Endodermal cell (in vitro differentiated cells): Measurements from ENCODE around the gene LRMDA. TPM values are rescaled to one million over a fixed set of nuclear protein-coding genes. Genes with fewer than 3 reads are reported as not detected.

Experiments
- DNase-seq: peaks from one replicate; pipeline ENCODE4 v3.0.0-alpha.2; 2017
- H3K27ac ChIP-seq: 2 replicates; pipeline ENCODE4 v1.5.1; 2013; ENCODE audit warnings: mild to moderate bottlenecking, low read depth, low read length, moderate library complexity
- H3K27me3 ChIP-seq: 2 replicates; pipeline ENCODE4 v1.6.1; 2013; ENCODE audit warnings: mild to moderate bottlenecking, low read length, moderate library complexity; ENCODE audit not compliant: insufficient read depth, control insufficient read depth, poor library complexity, severe bottlenecking
- H3K36me3 ChIP-seq: 2 replicates; pipeline ENCODE4 v1.7.0; 2013; ENCODE audit warnings: mild to moderate bottlenecking, low read length, moderate library complexity; ENCODE audit not compliant: control insufficient read depth, insufficient read depth
- H3K4me1 ChIP-seq: one replicate; pipeline ENCODE4 v1.7.0; 2013; ENCODE audit warnings: low read length; ENCODE audit not compliant: control insufficient read depth, insufficient read depth
- H3K4me3 ChIP-seq: 2 replicates; pipeline ENCODE4 v1.5.1; 2013; ENCODE audit warnings: mild to moderate bottlenecking, low read length, moderate library complexity
- H3K9ac ChIP-seq: 2 replicates; pipeline ENCODE4 v1.6.1; 2013; ENCODE audit warnings: mild to moderate bottlenecking, low read length, moderate library complexity; ENCODE audit not compliant: poor library complexity, severe bottlenecking; ENCODE audit errors: extremely low read depth
- H3K9me3 ChIP-seq: 2 replicates; pipeline ENCODE4 v1.6.1; 2013; ENCODE audit warnings: mild to moderate bottlenecking, low read length, moderate library complexity; ENCODE audit not compliant: control insufficient read depth
- H3K27ac Mint-ChIP-seq: 2 replicates; pipeline ENCODE4 v1.8.0; 2020; ENCODE audit warnings: mixed read lengths
- H3K27me3 Mint-ChIP-seq: 2 replicates; pipeline ENCODE4 v1.8.0; 2021; ENCODE audit warnings: mild to moderate bottlenecking, mixed read lengths; ENCODE audit not compliant: insufficient read depth
- H3K36me3 Mint-ChIP-seq: 2 replicates; pipeline ENCODE4 v1.8.0; 2020; ENCODE audit warnings: low read depth, mixed read lengths
- H3K4me1 Mint-ChIP-seq: 2 replicates; pipeline ENCODE4 v1.8.0; 2020; ENCODE audit warnings: mixed read lengths
- H3K4me3 Mint-ChIP-seq: 2 replicates; pipeline ENCODE4 v1.8.0; 2020; ENCODE audit warnings: mild to moderate bottlenecking, moderate library complexity, mixed read lengths
- H3K9me3 Mint-ChIP-seq: 2 replicates; pipeline ENCODE4 v1.8.0; 2020; ENCODE audit warnings: mild to moderate bottlenecking, mixed read lengths
- CTCF ChIP-seq: fragments of 200-600 bp; sonication (generic); conservative IDR thresholded peaks from 2 replicates; pipeline ENCODE4 v1.5.0; 2021; ENCODE audit warnings: antibody characterized with exemption, mild to moderate bottlenecking
- WGBS, 2 experiments: methylation state at CpG; one replicate each; pipeline versions ENCODE4 v1.1.5 to v1.1.7; 2013; ENCODE audit warnings: missing lambda C conversion rate in 2 of 2, mixed read lengths in 1 of 2; ENCODE audit not compliant: insufficient coverage in 1 of 2, insufficient read length in 1 of 2; 5-methylcytosine and 5-hydroxymethylcytosine counted together
- total RNA-seq, 2 donors: library from RNA; stranded (reverse); fragmentation: NEBNext Ultra II Directional in 1 of 2; extraction: Animal tissue kit (Norgen Biotek cat#: 25700) in 1 of 2; gene quantifications; 2 replicates in 1 of 2; 3 replicates in 1 of 2; pipeline ENCODE4 v1.2.1, GENCODE V29; 2021

The LRMDA gene
- total RNA-seq, 2 donors from 2014 or later = 1.7 to 5.1 TPM

- Histone ChIP-seq H3K9ac (no peak overlapping the region), H3K4me1 (no peaks in the 10 kb centered on the region), H3K27ac (no peak overlapping the region), H3K4me3 (no peak overlapping the region), H3K9me3 (no peaks in the 10 kb centered on the region), H3K27me3 (no peaks in the 10 kb centered on the region), H3K36me3 (no peaks in the 10 kb centered on the region)
- H3K9me3 Mint-ChIP-seq = no peaks in the 10 kb centered on the region
- no peaks in the 10 kb centered on the region for H3K4me1 Mint-ChIP-seq
- no peak overlapping the region for H3K27ac Mint-ChIP-seq
- no peaks in the 10 kb centered on the region for H3K36me3 Mint-ChIP-seq
- no peak for TF ChIP-seq CTCF
- peaks cover 2% of the 10 kb centered on the region for H3K27me3 Mint-ChIP-seq
- WGBS, 2 experiments = 80 to 90% methylated on average over 1 to 2 of the region's 2 CpGs
- peak; percentile 7 for DNase-seq
- H3K4me3 Mint-ChIP-seq = no peak overlapping the region
Observed at GRCh38 chr10:76577455-76577854, 1146.0 kb downstream of the LRMDA start.

GRCh38 chr10:76581506-76582256 is 1150.3 kb downstream of the LRMDA start:
- H3K4me1 ChIP-seq = no peaks in the 10 kb centered on the region

DNA sequence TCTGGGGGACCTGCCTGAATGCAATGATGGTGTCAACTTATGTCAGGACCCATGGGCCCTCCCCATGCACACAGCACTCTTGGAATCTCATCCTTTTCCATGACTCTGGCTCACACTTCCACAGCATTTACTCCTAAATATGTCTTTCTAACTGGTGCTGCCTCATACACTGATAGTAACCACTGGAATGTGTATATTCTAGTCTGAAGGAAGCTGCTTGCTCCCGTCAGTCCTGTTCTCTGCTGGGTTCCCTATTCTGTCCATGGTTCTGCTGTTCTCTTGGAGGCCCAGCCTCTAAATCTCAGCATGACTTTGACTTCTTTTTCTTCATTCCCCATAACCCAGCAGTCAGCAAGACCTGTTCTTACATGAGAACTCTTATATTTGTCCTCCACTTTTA is 1151.1 kb downstream of the LRMDA start:
- Mint-ChIP-seq H3K27me3 (peaks cover 2% of the 10 kb centered on the region), H3K4me3 (no peak overlapping the region), H3K9me3 (no peaks in the 10 kb centered on the region), H3K36me3 (no peaks in the 10 kb centered on the region), H3K4me1 (no peaks in the 10 kb centered on the region), H3K27ac (no peak overlapping the region)
- DNase-seq = peak; percentile 22
- Histone ChIP-seq H3K9me3 (no peaks in the 10 kb centered on the region), H3K9ac (no peak overlapping the region), H3K27me3 (no peaks in the 10 kb centered on the region), H3K4me3 (no peak overlapping the region), H3K27ac (no peak overlapping the region), H3K4me1 (no peaks in the 10 kb centered on the region), H3K36me3 (no peaks in the 10 kb centered on the region)
- WGBS, 2 experiments = 92 to 100% methylated on average over 1 of the region's 1 CpG
- no peak for TF ChIP-seq CTCF

More at GRCh38 chr10:76581506-76582256, 1150.3 kb downstream of the LRMDA start:
- Histone ChIP-seq H3K9ac (no peak overlapping the region), H3K36me3 (no peaks in the 10 kb centered on the region), H3K4me3 (no peak overlapping the region), H3K9me3 (no peaks in the 10 kb centered on the region), H3K27me3 (no peaks in the 10 kb centered on the region), H3K27ac (no peak overlapping the region)
- Mint-ChIP-seq H3K36me3 (no peaks in the 10 kb centered on the region), H3K27me3 (peaks cover 2% of the 10 kb centered on the region), H3K9me3 (no peaks in the 10 kb centered on the region), H3K4me3 (no peak overlapping the region), H3K4me1 (no peaks in the 10 kb centered on the region), H3K27ac (no peak overlapping the region)
- peak; percentile 10 for DNase-seq
- TF ChIP-seq CTCF = no peak
- WGBS, 2 experiments = 94 to 97% methylated on average over 4 of the region's 4 CpGs
